ENCODE data around the gene FAR1. TPM values are rescaled to one million over a fixed set of nuclear protein-coding genes. Genes with fewer than 3 reads are reported as not detected.

The FAR1 gene
- total RNA-seq, 2 donors from 2014 or later, result 99.5 to 103 TPM

- ATAC-seq (no peak), DNase-seq (no peak)
- intact Hi-C loops (cut with DNase I, micrococcal nuclease), result no loop called here
Observed at GRCh38 chr11:13667795-13668101, 720 bp upstream of the FAR1 start.

GRCh38 chr11:13668957-13669521 lies 571 bp downstream of the FAR1 start:
- intact Hi-C loops (cut with DNase I, micrococcal nuclease), result no loop called here
- ATAC-seq (peak; percentile 63), DNase-seq (peak; percentile 65 to 74)

GRCh38 chr11:13669544-13670488 lies 1.3 kb downstream of the FAR1 start:
- intact Hi-C loops (cut with DNase I, micrococcal nuclease), result no loop called here

GRCh38 chr11:13672576-13673210 lies 4.2 kb downstream of the FAR1 start:
- intact Hi-C loops (cut with DNase I, micrococcal nuclease), result no loop called here
- ATAC-seq (no peak), DNase-seq (no peak)

More at GRCh38 chr11:13669544-13670488, 1.3 kb downstream of the FAR1 start:
- peak in 1 of 2 donors; percentile 30 for DNase-seq
- ATAC-seq, result no peak

- DNase-seq (no peak), ATAC-seq (no peak)
Observed at GRCh38 chr11:13674799-13675509, 6.5 kb downstream of the FAR1 start.

GRCh38 chr11:13676576-13676975 lies 8.1 kb downstream of the FAR1 start:
- ATAC-seq (no peak), DNase-seq (no peak)
- intact Hi-C loops (cut with DNase I, micrococcal nuclease), result no loop called here

More at GRCh38 chr11:13674799-13675509, 6.5 kb downstream of the FAR1 start:
- intact Hi-C loops (cut with DNase I, micrococcal nuclease), result no loop called here

- DNase-seq, result no peak
- intact Hi-C loops (cut with DNase I, micrococcal nuclease), result no loop called here
- no peak for ATAC-seq
Observed at GRCh38 chr11:13679768-13680167, 11.3 kb downstream of the FAR1 start.

- ATAC-seq (peak; percentile 81), DNase-seq (no peak)
- intact Hi-C loops (cut with DNase I, micrococcal nuclease), result no loop called here
Observed at GRCh38 chr11:13680501-13681264, 12.2 kb downstream of the FAR1 start.

- ATAC-seq (peak; percentile 70), DNase-seq (no peak)
- intact Hi-C loops (cut with DNase I, micrococcal nuclease), result no loop called here
Observed at GRCh38 chr11:13681446-13681845, 13.0 kb downstream of the FAR1 start.

- ATAC-seq (peak; percentile 69), DNase-seq (no peak)
- intact Hi-C loops (cut with DNase I, micrococcal nuclease), result no loop called here
Observed at GRCh38 chr11:13682212-13682611, 13.7 kb downstream of the FAR1 start.

- ATAC-seq (no peak), DNase-seq (no peak)
- intact Hi-C loops (cut with DNase I, micrococcal nuclease), result no loop called here
Observed at GRCh38 chr11:13685461-13686108, 17.1 kb downstream of the FAR1 start.

- ATAC-seq (no peak), DNase-seq (no peak)
- intact Hi-C loops (cut with DNase I, micrococcal nuclease), result no loop called here
Observed at GRCh38 chr11:13686776-13687175, 18.3 kb downstream of the FAR1 start.

GRCh38 chr11:13687271-13687670 lies 18.8 kb downstream of the FAR1 start:
- DNase-seq, result no peak

GRCh38 chr11:13691286-13691899 lies 22.9 kb downstream of the FAR1 start:
- intact Hi-C loops (cut with DNase I, micrococcal nuclease), result no loop called here
- no peak for ATAC-seq
- DNase-seq, result no peak

More at GRCh38 chr11:13687271-13687670, 18.8 kb downstream of the FAR1 start:
- intact Hi-C loops (cut with DNase I, micrococcal nuclease), result no loop called here
- ATAC-seq, result no peak

GRCh38 chr11:13692172-13692571 lies 23.7 kb downstream of the FAR1 start:
- intact Hi-C loops (cut with DNase I, micrococcal nuclease), result no loop called here
- DNase-seq, result no peak
- ATAC-seq, result peak; percentile 46

- intact Hi-C loops (cut with DNase I, micrococcal nuclease), result no loop called here
- no peak for ATAC-seq
- DNase-seq, result no peak
Observed at GRCh38 chr11:13694115-13694514, 25.6 kb downstream of the FAR1 start.

GRCh38 chr11:13695886-13696285 lies 27.4 kb downstream of the FAR1 start:
- DNase-seq, result no peak
- intact Hi-C loops (cut with DNase I, micrococcal nuclease), result no loop called here
- ATAC-seq, result peak; percentile 62

- intact Hi-C loops (cut with DNase I, micrococcal nuclease), result no loop called here
- ATAC-seq (no peak), DNase-seq (no peak)
Observed at GRCh38 chr11:13697710-13698109, 29.2 kb downstream of the FAR1 start.
